H7 (cell line): ENCODE data around the gene PLSCR2. TPM values are rescaled to one million over a fixed set of nuclear protein-coding genes. Genes with fewer than 3 reads are reported as not detected.
A peak's percentile ranks its signal among the peaks of the same experiment; 100 is the strongest.

Source experiments
- DNase-seq: peaks from one replicate; pipeline ENCODE4 v3.0.0; 2012
- H3K27me3 ChIP-seq: 2 replicates; pipeline ENCODE4 v1.6.0; 2011; ENCODE audit warnings: mild to moderate bottlenecking, low read length; ENCODE audit not compliant: control insufficient read depth, insufficient read depth
- H3K36me3 ChIP-seq: replicated peaks from 2 replicates; pipeline ENCODE4 v1.5.1; 2011; ENCODE audit warnings: low read length; ENCODE audit not compliant: control insufficient read depth, insufficient read depth
- H3K4me3 ChIP-seq: 2 replicates; pipeline ENCODE4 v1.5.1; 2011; ENCODE audit warnings: low read depth, mild to moderate bottlenecking, control low read depth, low read length, moderate library complexity; ENCODE audit not compliant: insufficient read depth
- total RNA-seq: library from RNA; depleted of rRNA; stranded (reverse); fragments of >200 nt; shearing (Covaris generic); gene quantifications from 2 replicates; pipeline ENCODE4 v1.2.3, GENCODE V29; 2014; rRNA removed

PLSCR2 gene
- total RNA-seq: 5.1 TPM in 1 of 2 replicates, not detected in the other

- Histone ChIP-seq H3K36me3 (no peaks in the 10 kb centered on the region), H3K4me3 (peak within 1 kb of the TSS; percentile 56), H3K27me3 (no peaks in the 10 kb centered on the region)
- DNase-seq: peak; percentile 38
Measured at GRCh38 chr3:146469150-146470017, at the start of gene PLSCR2. Gene PLSCR2, minus strand, starts transcription at chr3:146469561. Its CDS starts 9,657 bp downstream, at chr3:146459904.

GRCh38 chr3:146517684-146518435 is 48.5 kb upstream of the PLSCR2 start:
- Histone ChIP-seq H3K4me3 (no peak overlapping the region), H3K27me3 (no peaks in the 10 kb centered on the region), H3K36me3 (peaks cover 2% of the 10 kb centered on the region; the same call in 1 of the 2 replicates)
- no peak for DNase-seq

- H3K36me3 ChIP-seq: peaks cover 2% of the 10 kb centered on the region; the same call in 1 of the 2 replicates
- no peak for DNase-seq
- H3K4me3 ChIP-seq: no peak overlapping the region
- H3K27me3 ChIP-seq: no peaks in the 10 kb centered on the region
Measured at GRCh38 chr3:146513386-146514051, 44.2 kb upstream of the PLSCR2 start.

- no peak overlapping the region for H3K4me3 ChIP-seq
- no peaks in the 10 kb centered on the region for H3K27me3 ChIP-seq
- DNase-seq: no peak
- peaks cover 2% of the 10 kb centered on the region; the same call in 1 of the 2 replicates for H3K36me3 ChIP-seq
Measured at GRCh38 chr3:146511402-146512134, 42.2 kb upstream of the PLSCR2 start.

GRCh38 chr3:146507331-146508120 is 38.2 kb upstream of the PLSCR2 start:
- Histone ChIP-seq H3K4me3 (no peak overlapping the region), H3K27me3 (no peaks in the 10 kb centered on the region), H3K36me3 (no peaks in the 10 kb centered on the region)
- no peak for DNase-seq

- DNase-seq: no peak
Measured at GRCh38 chr3:146505516-146505915, 36.2 kb upstream of the PLSCR2 start.

GRCh38 chr3:146504498-146505197 is 35.3 kb upstream of the PLSCR2 start:
- no peaks in the 10 kb centered on the region for H3K36me3 ChIP-seq
- peak; percentile 13 for DNase-seq
- H3K27me3 ChIP-seq: no peaks in the 10 kb centered on the region
- no peak overlapping the region for H3K4me3 ChIP-seq

More at GRCh38 chr3:146505516-146505915, 36.2 kb upstream of the PLSCR2 start:
- Histone ChIP-seq H3K27me3 (no peaks in the 10 kb centered on the region), H3K4me3 (no peak overlapping the region), H3K36me3 (no peaks in the 10 kb centered on the region)

- no peaks in the 10 kb centered on the region for H3K27me3 ChIP-seq
- no peak for DNase-seq
- H3K4me3 ChIP-seq: no peak overlapping the region
- no peaks in the 10 kb centered on the region for H3K36me3 ChIP-seq
Measured at GRCh38 chr3:146503461-146504202, 34.3 kb upstream of the PLSCR2 start.

- no peak for DNase-seq
- Histone ChIP-seq H3K4me3 (no peak overlapping the region), H3K36me3 (no peaks in the 10 kb centered on the region), H3K27me3 (no peaks in the 10 kb centered on the region)
Measured at GRCh38 chr3:146502887-146503460, 33.6 kb upstream of the PLSCR2 start.

- no peaks in the 10 kb centered on the region for H3K27me3 ChIP-seq
- no peak for DNase-seq
- H3K4me3 ChIP-seq: no peak overlapping the region
- no peaks in the 10 kb centered on the region for H3K36me3 ChIP-seq
Measured at GRCh38 chr3:146501752-146502151, 32.4 kb upstream of the PLSCR2 start.

- Histone ChIP-seq H3K4me3 (no peak overlapping the region), H3K27me3 (no peaks in the 10 kb centered on the region), H3K36me3 (no peaks in the 10 kb centered on the region)
- no peak for DNase-seq
Measured at GRCh38 chr3:146499701-146500100, 30.3 kb upstream of the PLSCR2 start.

- no peaks in the 10 kb centered on the region for H3K36me3 ChIP-seq
- H3K4me3 ChIP-seq: no peak overlapping the region
- H3K27me3 ChIP-seq: no peaks in the 10 kb centered on the region
- no peak for DNase-seq
Measured at GRCh38 chr3:146498002-146498736, 28.8 kb upstream of the PLSCR2 start.
